RWPE2 (cell line): Measurements from ENCODE around the gene VPS52.

Source experiments
- ATAC-seq: fragments of 200-7000 bp; cut with Tn5 transposase; 3 replicates; pipeline ENCODE4 v1.9.1; 2021; ENCODE audit warnings: low read depth
- DNase-seq: peaks from one replicate; pipeline ENCODE4 v3.0.0-alpha.2; 2020; ENCODE audit warnings: low spot score
- H3K27ac ChIP-seq: fragments of 450-650 bp; 2 replicates; pipeline ENCODE4 v1.5.1; 2017; ENCODE audit warnings: mild to moderate bottlenecking; ENCODE audit not compliant: poor library complexity, severe bottlenecking
- H3K27me3 ChIP-seq: fragments of 250-450 bp; sonication (Bioruptor Pico); 2 replicates; pipeline ENCODE4 v1.5.1; 2021; ENCODE audit warnings: mild to moderate bottlenecking, moderate library complexity; ENCODE audit not compliant: insufficient read depth, poor library complexity, severe bottlenecking
- H3K36me3 ChIP-seq: fragments of 250-450 bp; sonication (Bioruptor Pico); 2 replicates; pipeline ENCODE4 v1.5.1; 2020; ENCODE audit warnings: low read depth, mild to moderate bottlenecking, moderate library complexity
- H3K4me1 ChIP-seq: fragments of 250-450 bp; sonication (Bioruptor Pico); 2 replicates; pipeline ENCODE4 v1.5.1; 2021; ENCODE audit warnings: mild to moderate bottlenecking, moderate library complexity; ENCODE audit not compliant: insufficient read depth, poor library complexity, severe bottlenecking
- H3K4me3 ChIP-seq: fragments of 250-450 bp; sonication (Bioruptor Pico); 2 replicates; pipeline ENCODE4 v1.5.1; 2021; ENCODE audit warnings: mild to moderate bottlenecking, moderate library complexity; ENCODE audit not compliant: severe bottlenecking
- H3K9me3 ChIP-seq: fragments of 250-450 bp; sonication (Bioruptor Pico); 2 replicates; pipeline ENCODE4 v1.5.1; 2021; ENCODE audit warnings: mild to moderate bottlenecking, moderate library complexity; ENCODE audit not compliant: severe bottlenecking
- TF ChIP-seq, protein P1 (sequence below): fragments of 450-650 bp; IDR thresholded peaks from one replicate; pipeline ENCODE4 v1.5.1; 2017; ENCODE audit warnings: mild to moderate bottlenecking, moderate library complexity; ENCODE audit not compliant: poor library complexity, severe bottlenecking

Gene VPS52

GRCh38 chr6:33259032-33259431 is 12.6 kb downstream of the VPS52 start:
- ATAC-seq, result peak; percentile 40
- Histone ChIP-seq H3K9me3 (no peaks in the 10 kb centered on the region), H3K27me3 (no peaks in the 10 kb centered on the region), H3K4me3 (no peak overlapping the region), H3K27ac (no peak overlapping the region), H3K4me1 (peaks cover 23% of the 10 kb centered on the region), H3K36me3 (peaks cover 65% of the 10 kb centered on the region)
- DNase-seq, result no peak
- TF ChIP-seq, protein P1, sequence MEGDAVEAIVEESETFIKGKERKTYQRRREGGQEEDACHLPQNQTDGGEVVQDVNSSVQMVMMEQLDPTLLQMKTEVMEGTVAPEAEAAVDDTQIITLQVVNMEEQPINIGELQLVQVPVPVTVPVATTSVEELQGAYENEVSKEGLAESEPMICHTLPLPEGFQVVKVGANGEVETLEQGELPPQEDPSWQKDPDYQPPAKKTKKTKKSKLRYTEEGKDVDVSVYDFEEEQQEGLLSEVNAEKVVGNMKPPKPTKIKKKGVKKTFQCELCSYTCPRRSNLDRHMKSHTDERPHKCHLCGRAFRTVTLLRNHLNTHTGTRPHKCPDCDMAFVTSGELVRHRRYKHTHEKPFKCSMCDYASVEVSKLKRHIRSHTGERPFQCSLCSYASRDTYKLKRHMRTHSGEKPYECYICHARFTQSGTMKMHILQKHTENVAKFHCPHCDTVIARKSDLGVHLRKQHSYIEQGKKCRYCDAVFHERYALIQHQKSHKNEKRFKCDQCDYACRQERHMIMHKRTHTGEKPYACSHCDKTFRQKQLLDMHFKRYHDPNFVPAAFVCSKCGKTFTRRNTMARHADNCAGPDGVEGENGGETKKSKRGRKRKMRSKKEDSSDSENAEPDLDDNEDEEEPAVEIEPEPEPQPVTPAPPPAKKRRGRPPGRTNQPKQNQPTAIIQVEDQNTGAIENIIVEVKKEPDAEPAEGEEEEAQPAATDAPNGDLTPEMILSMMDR, result no peak

DNA sequence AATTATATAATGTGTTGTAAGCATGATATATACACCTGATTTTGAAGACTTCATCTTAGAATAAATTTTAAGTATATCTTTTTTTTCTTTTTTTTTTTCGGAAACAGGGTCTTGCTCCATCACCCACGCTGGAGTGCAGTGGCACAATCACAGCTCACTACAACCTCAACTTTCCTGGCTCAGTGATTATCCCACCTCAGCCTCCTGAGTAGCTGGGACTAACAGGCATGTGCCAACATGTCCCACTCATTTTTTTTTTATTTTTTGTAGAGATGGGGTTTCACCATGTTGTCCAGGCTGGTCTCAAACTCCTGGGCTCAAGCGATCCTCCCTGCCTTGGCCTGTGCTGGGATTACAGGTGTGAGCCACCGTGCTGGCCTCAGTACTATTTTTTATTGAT is 17.1 kb downstream of the VPS52 start:
- Histone ChIP-seq H3K9me3 (no peaks in the 10 kb centered on the region), H3K36me3 (peaks cover 37% of the 10 kb centered on the region), H3K4me3 (no peak overlapping the region), H3K4me1 (peaks cover 23% of the 10 kb centered on the region), H3K27me3 (no peaks in the 10 kb centered on the region), H3K27ac (no peak overlapping the region)
- TF ChIP-seq, protein P1, result no peak
- ATAC-seq, result no peak
- no peak for DNase-seq

DNA sequence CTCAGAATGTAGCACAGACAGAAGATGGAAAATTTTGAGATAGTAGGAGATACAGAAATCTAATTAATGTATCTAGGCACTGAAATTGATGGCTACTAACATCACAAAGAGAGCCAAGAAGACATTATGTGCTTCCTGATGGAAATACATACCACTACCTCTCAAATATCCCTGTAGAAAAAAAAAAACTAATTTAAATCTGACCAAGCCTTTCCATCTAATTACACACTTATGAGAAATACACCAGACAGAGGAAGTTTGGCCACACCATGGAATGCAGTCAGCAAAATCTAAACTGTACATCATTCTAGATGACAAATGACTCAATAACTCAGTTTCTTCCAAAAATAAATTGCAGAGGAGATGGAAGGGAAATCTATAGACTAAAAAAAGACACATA is 18.9 kb downstream of the VPS52 start:
- TF ChIP-seq, protein P1, result no peak
- Histone ChIP-seq H3K27me3 (no peaks in the 10 kb centered on the region), H3K4me3 (no peak overlapping the region), H3K4me1 (peaks cover 14% of the 10 kb centered on the region), H3K36me3 (peaks cover 25% of the 10 kb centered on the region), H3K27ac (no peak overlapping the region), H3K9me3 (no peaks in the 10 kb centered on the region)
- ATAC-seq (no peak), DNase-seq (no peak)

GRCh38 chr6:33251395-33252012 is 20.2 kb downstream of the VPS52 start:
- H3K4me1 ChIP-seq, result peaks cover 14% of the 10 kb centered on the region

GRCh38 chr6:33250731-33251130 is 20.9 kb downstream of the VPS52 start:
- ATAC-seq (no peak), DNase-seq (no peak)
- peak overlapping the region; percentile 83 for H3K27ac ChIP-seq
- H3K4me3 ChIP-seq, result no peak overlapping the region
- no peaks in the 10 kb centered on the region for H3K27me3 ChIP-seq
- no peaks in the 10 kb centered on the region for H3K9me3 ChIP-seq
- TF ChIP-seq, protein P1, result no peak
- peaks cover 20% of the 10 kb centered on the region for H3K36me3 ChIP-seq
- peaks cover 14% of the 10 kb centered on the region for H3K4me1 ChIP-seq

More at GRCh38 chr6:33251395-33252012, 20.2 kb downstream of the VPS52 start:
- TF ChIP-seq, protein P1, result no peak
- Histone ChIP-seq H3K27me3 (no peaks in the 10 kb centered on the region), H3K9me3 (no peaks in the 10 kb centered on the region), H3K4me3 (no peak overlapping the region), H3K36me3 (peaks cover 20% of the 10 kb centered on the region), H3K27ac (no peak overlapping the region)
- DNase-seq (no peak), ATAC-seq (no peak)
